GM12875 (cell line): ENCODE results near the gene CYTH3.
A peak's percentile ranks its signal among the peaks of the same experiment; 100 is the strongest.

Source experiments
- H3K4me3 ChIP-seq: one replicate; pipeline ENCODE4 v1.5.1; 2011; ENCODE audit warnings: low read depth, low read length, control low read depth
- CTCF ChIP-seq: IDR thresholded peaks from 2 replicates; pipeline ENCODE4 v1.5.1; 2011; ENCODE audit warnings: low read depth, mild to moderate bottlenecking, control low read depth, inconsistent platforms, low read length, moderate library complexity, borderline replicate concordance; ENCODE audit not compliant: insufficient read depth

The CYTH3 gene

GRCh38 chr7:6272481-6273323, at the start of gene CYTH3:
Gene CYTH3, minus strand, starts transcription at chr7:6272624. Its CDS starts 117 bp downstream, at chr7:6272507.
- TF ChIP-seq CTCF = no peak
- peak within 1 kb of the TSS; percentile 82 for H3K4me3 ChIP-seq

- H3K4me3 ChIP-seq = no peak overlapping the region
- TF ChIP-seq CTCF = no peak
These were observed 48.4 kb upstream of the CYTH3 start for GRCh38 chr7:6320791-6321190.

- no peak for TF ChIP-seq CTCF
- no peak overlapping the region for H3K4me3 ChIP-seq
These were observed 45.5 kb upstream of the CYTH3 start for GRCh38 chr7:6317797-6318438.

DNA sequence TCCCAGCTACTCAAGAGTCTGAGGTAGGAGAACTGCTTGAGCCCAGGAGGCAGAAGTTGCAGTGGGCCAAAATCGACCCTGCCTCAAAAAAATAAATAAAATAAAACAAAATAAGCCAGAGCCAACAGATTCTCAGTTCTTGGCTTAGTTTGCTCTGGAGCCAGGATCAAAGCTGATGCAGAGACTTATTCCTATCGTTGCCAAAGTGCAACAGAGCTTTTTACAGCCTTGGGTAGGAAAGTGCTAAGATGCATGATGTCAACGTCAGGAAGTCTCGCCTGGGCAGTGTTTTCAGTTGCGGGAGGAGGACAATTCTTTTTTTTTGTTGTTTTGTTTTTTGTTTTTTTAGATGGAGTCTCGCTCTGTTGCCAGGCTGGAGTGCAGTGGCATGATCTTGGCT, 43.8 kb upstream of the CYTH3 start:
- no peak for TF ChIP-seq CTCF

DNA sequence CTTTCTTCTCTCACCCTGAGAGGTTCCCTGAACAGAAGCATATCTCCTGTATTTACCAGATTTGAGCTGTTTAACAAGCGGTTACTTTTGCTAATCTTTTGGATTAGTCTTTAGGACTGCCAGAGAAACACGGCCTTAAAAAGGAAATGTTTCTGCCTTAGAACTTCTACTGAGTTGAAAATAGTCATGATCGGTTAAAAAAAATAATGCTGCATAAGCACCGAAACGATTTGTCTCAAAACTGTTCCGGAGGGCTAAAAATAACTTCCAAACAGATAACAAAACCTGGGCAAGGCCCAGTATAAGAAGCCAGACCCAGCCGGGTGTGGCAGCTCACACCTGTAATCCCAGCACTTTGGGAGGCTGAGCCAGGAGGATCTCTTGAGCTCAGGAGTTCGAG, 43.3 kb upstream of the CYTH3 start:
- no peak overlapping the region for H3K4me3 ChIP-seq
- TF ChIP-seq CTCF = no peak

More for the DNA sequence above, 43.8 kb upstream of the CYTH3 start:
- no peak overlapping the region for H3K4me3 ChIP-seq

- TF ChIP-seq CTCF = no peak
- H3K4me3 ChIP-seq = no peak overlapping the region
These were observed 38.0 kb upstream of the CYTH3 start for GRCh38 chr7:6310271-6310993.

DNA sequence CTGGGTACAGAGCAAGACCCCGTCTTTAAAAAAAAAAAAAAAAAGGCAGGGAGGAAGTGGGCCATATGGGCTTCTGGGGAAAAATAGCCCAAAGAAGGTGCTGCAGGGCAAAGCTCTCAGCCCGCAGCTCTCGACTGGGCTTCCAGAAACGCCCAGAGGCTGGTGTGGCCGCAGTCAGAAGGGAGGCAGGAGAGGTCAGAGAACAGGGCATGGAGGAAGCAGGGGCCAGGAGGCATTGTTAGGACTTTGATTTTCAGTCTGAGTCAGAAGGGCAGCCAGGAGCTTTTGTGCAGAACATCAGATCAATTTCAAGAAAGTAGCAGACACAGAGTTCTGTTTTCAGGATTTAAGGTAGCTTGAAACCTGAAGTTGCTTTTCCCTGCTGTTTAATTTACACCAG, 35.3 kb upstream of the CYTH3 start:
- H3K4me3 ChIP-seq = no peak overlapping the region
- TF ChIP-seq CTCF = no peak
